Esophagus (tissue), 2 donors: Measurements from ENCODE around the gene SVIP. TPM values are rescaled to one million over a fixed set of nuclear protein-coding genes. Genes with fewer than 3 reads are reported as not detected.

ENCODE experiments used
- H3K27ac ChIP-seq, 2 donors: one replicate each; pipeline ENCODE4 v1.5.1; 2013; ENCODE audit warnings: low read depth in 2 of 2, mild to moderate bottlenecking in 2 of 2, inconsistent platforms in 1 of 2, low read length in 1 of 2, moderate library complexity in 1 of 2
- H3K27me3 ChIP-seq, 2 donors: one replicate each; pipeline ENCODE4 v1.6.1; 2013; ENCODE audit warnings: low read length in 2 of 2, control low read depth in 1 of 2, mild to moderate bottlenecking in 1 of 2; ENCODE audit not compliant: insufficient read depth in 2 of 2, control insufficient read depth in 1 of 2
- H3K36me3 ChIP-seq, 2 donors: one replicate each; pipeline ENCODE4 v1.6.1; 2013; ENCODE audit warnings: low read length in 1 of 2; ENCODE audit not compliant: control insufficient read depth in 2 of 2, insufficient read depth in 2 of 2
- H3K4me1 ChIP-seq, 2 donors: one replicate each; pipeline ENCODE4 v1.6.1; 2013; ENCODE audit warnings: low read length in 1 of 2; ENCODE audit not compliant: control insufficient read depth in 2 of 2, insufficient read depth in 2 of 2
- H3K4me3 ChIP-seq, 2 donors: one replicate each; pipeline ENCODE4 v1.5.1; 2013; ENCODE audit warnings: low read length in 2 of 2, mild to moderate bottlenecking in 2 of 2, low read depth in 1 of 2, moderate library complexity in 1 of 2
- H3K9me3 ChIP-seq, 2 donors: one replicate each; pipeline ENCODE4 v1.6.1; 2013; ENCODE audit warnings: mild to moderate bottlenecking in 2 of 2, low read depth in 1 of 2, low read length in 1 of 2, moderate library complexity in 1 of 2; ENCODE audit not compliant: control insufficient read depth in 2 of 2, insufficient read depth in 1 of 2
- WGBS, 2 donors: extraction: QIAGEN DNeasy Blood & Tissue Kit; methylation state at CpG; one replicate each; pipeline ENCODE4 v1.1.7; 2013; 5-methylcytosine and 5-hydroxymethylcytosine counted together
- polyA plus RNA-seq, 2 donors: library from polyadenylated mRNA; stranded (reverse); fragments of 200-250 nt; gene quantifications; one replicate each; pipeline ENCODE4 v1.2.3, GENCODE V29; 2013
- donor health status: healthy with polysubstance abuse.
- donor health status: Bipolar disorder and iron deficiency.

The SVIP gene
- polyA plus RNA-seq, 2 donors, result 9.2 to 10.3 TPM

DNA sequence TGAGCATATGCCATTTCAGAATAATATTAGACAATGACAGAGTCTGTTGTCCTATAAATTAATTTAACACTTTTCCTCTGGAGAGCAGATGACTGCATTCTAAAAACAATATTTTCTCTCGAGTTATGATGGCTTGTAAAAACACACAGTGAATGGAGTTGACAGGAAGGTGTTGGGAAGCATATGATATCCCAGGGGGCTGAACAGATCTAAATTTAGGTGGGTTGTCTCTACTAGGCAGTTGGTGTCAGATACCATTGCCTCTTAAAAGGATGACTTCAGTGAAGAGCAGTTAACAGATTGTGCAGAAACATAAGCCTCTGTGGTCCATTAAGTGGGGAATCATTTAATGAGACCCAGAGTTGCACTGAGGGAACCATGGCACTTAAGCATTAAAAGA is 30.7 kb downstream of the SVIP start:
- Histone ChIP-seq H3K4me3 (no peak overlapping the region), H3K27ac (no peak overlapping the region)
- WGBS, 2 donors, result 56 to 76% methylated on average over 1 of the region's 1 CpG

DNA sequence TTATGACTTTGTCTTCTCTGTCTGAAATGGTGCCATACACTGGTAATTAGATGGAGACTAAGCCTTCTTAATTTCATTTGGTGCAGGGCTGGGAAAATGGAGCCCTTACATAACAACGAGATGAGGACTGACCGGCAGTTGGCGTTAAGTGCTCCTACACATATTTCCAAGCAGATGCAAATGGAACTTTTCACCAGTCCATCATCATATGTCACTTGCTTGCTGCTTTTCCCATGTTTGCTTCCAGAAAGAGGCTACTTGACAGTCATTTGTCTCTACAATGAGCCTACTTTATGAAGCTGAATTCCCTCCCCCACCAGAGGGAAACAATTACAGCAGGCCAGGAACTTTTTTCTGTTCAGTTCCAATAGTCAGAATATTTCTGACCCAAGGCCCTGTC is 32.6 kb downstream of the SVIP start:
- Histone ChIP-seq H3K4me1 (no peaks in the 10 kb centered on the region), H3K27me3 (no peaks in the 10 kb centered on the region), H3K27ac (no peak overlapping the region), H3K4me3 (no peak overlapping the region), H3K9me3 (no peaks in the 10 kb centered on the region), H3K36me3 (no peaks in the 10 kb centered on the region)
- WGBS, 2 donors, result 88 to 93% methylated on average over 3 of the region's 3 CpGs

More for the DNA sequence above, 30.7 kb downstream of the SVIP start:
- Histone ChIP-seq H3K36me3 (no peaks in the 10 kb centered on the region), H3K9me3 (no peaks in the 10 kb centered on the region), H3K4me1 (no peaks in the 10 kb centered on the region), H3K27me3 (no peaks in the 10 kb centered on the region)

DNA sequence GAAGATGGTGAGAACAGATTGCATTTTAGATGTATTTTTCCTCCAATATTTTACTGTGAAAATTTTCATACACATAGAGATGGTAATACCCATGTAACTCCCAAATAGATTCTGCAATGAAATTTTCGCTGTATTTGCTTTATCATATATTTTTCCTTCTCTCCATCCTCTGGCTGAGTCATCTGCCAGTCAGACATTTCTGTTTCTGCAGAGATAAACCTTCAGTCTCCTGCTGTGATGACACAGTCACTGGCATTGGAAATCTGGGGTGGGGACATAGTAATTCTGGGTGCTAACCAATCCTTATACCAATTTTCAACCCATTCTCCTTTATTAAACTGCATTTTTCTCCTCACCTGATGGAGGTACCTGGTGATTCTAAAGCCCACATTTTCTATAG is 33.7 kb downstream of the SVIP start:
- WGBS, 2 donors, result 79 to 85% methylated on average over 1 of the region's 1 CpG
- no peak overlapping the region for H3K4me3 ChIP-seq
- no peaks in the 10 kb centered on the region for H3K36me3 ChIP-seq
- H3K4me1 ChIP-seq, result no peaks in the 10 kb centered on the region
- H3K27ac ChIP-seq, result no peak overlapping the region
- no peaks in the 10 kb centered on the region for H3K27me3 ChIP-seq
- H3K9me3 ChIP-seq, result no peaks in the 10 kb centered on the region

DNA sequence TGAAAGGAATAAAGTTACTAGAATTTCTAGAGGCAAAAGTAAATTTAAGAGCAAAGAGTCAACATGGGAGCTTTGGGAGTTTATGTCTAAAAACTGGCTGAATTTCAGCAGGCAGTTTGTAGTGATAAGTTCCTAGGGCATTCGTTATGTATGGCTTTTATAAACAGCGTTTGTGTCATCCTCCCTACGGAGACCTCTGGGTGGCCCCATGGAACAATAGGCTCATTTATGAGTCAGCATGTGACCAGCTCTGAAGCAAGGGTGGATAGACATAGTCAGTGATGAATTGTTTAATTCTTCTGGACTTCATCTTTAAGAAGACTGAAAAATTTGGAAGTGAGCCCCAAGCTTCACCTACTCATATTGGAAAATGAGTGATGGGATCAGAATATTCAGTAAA is 37.1 kb downstream of the SVIP start:
- Histone ChIP-seq H3K36me3 (no peaks in the 10 kb centered on the region), H3K9me3 (no peaks in the 10 kb centered on the region), H3K27me3 (no peaks in the 10 kb centered on the region), H3K4me1 (no peaks in the 10 kb centered on the region), H3K27ac (no peak overlapping the region), H3K4me3 (no peak overlapping the region)
- 14 to 20% methylated on average over 3 of the region's 3 CpGs for WGBS, 2 donors

DNA sequence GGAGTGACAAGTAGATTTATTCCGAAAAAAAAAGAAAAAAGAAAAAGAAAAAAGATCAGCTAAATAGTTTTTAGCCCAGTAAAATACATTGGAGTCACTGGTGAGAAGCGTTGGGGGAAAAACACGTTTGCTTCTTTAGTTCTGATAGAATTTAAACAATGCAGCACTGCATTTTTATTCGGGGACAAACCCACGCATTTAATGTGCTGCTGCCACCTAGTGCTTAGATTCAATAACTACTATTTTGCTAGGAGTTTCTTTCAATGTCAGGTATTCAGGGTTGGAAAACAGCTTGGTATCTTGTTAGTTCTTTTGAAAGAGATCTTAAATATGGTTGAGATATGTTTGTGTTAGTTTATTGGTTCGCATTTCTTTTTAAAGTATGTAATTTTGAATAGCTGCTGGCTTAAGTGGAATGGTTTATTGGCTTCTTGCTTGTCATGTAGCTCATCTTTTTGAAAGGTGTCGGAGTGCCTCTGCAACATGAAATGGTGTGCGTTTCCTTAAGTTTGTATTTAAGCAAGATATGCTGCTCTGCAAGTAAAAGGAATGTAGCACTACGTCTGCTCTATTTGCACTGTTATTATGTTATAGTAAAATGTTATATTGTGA is 41.9 kb downstream of the SVIP start:
- Histone ChIP-seq H3K9me3 (no peaks in the 10 kb centered on the region), H3K36me3 (no peaks in the 10 kb centered on the region)
- 24% methylated on average over 9 of the region's 9 CpGs for WGBS, 2 donors

DNA sequence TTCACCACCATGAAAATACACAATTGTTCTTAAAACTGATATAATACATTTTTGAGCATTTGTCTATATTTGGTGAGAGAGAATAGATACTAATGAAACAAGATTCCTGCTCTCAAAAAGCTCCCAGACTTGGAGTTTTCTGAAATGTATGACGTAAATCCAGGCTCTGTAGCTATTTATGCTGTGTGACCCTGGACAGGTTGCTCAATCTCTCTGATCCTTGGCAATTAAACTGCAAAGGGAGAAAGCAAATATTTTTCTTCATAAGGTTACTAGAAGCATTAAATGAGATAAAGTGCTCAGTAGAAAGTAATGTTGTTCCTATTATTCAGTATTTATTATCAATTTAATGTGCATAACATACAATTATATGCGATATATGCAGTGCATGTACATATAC is 42.5 kb downstream of the SVIP start:
- H3K4me3 ChIP-seq, result no peak overlapping the region
- H3K9me3 ChIP-seq, result no peaks in the 10 kb centered on the region
- no peak overlapping the region for H3K27ac ChIP-seq
- 70 to 78% methylated on average over 2 of the region's 2 CpGs for WGBS, 2 donors
- no peaks in the 10 kb centered on the region for H3K27me3 ChIP-seq
- H3K4me1 ChIP-seq, result no peaks in the 10 kb centered on the region
- no peaks in the 10 kb centered on the region for H3K36me3 ChIP-seq

More for the DNA sequence above, 41.9 kb downstream of the SVIP start:
- H3K27me3 ChIP-seq, result no peaks in the 10 kb centered on the region
- H3K27ac ChIP-seq, result no peak overlapping the region
- no peak overlapping the region for H3K4me3 ChIP-seq
- no peaks in the 10 kb centered on the region for H3K4me1 ChIP-seq

DNA sequence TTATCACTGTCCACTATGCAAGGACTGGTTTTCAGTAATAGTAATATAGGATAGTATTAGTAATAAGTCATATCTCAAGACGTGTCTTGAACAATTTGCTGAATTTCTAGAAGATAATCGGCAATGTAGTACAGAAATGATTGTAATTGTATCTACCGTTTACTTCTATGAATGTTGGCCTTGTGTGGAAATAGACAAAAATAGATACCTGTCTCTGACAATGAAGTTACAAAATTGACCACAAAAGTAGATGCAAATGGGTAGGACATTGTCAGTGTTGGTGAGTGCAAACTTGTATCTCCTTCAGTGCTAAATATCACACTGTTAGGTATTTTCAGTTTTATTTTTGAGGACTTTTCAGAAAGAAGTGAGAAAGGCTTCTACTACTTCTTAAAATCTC is 43.1 kb downstream of the SVIP start:
- no peaks in the 10 kb centered on the region for H3K27me3 ChIP-seq
- WGBS, 2 donors, result 85 to 89% methylated on average over 3 of the region's 3 CpGs
- no peaks in the 10 kb centered on the region for H3K36me3 ChIP-seq
- no peak overlapping the region for H3K4me3 ChIP-seq
- no peaks in the 10 kb centered on the region for H3K4me1 ChIP-seq
- no peak overlapping the region for H3K27ac ChIP-seq
- no peaks in the 10 kb centered on the region for H3K9me3 ChIP-seq

DNA sequence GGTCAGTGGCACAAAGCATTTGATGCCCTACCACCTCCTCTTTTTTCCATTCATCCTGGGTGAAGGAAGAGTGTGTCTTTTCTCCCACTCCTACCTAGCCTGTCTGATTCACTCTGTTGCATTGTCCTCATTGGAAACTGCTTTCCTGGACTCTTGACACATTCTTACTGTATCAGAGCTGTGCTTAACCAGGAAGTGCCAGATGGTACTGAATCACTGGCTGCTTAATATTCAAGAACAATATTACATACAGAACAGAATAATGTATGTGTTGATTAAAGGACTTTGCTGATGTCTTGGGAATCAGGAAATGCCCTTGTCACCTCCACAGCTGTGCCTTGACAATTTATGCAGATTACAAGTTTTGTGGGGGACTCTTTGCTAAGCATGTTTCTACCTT is 44.4 kb downstream of the SVIP start:
- Histone ChIP-seq H3K36me3 (no peaks in the 10 kb centered on the region), H3K27ac (no peak overlapping the region), H3K4me3 (no peak overlapping the region), H3K9me3 (no peaks in the 10 kb centered on the region), H3K4me1 (no peaks in the 10 kb centered on the region), H3K27me3 (no peaks in the 10 kb centered on the region)

DNA sequence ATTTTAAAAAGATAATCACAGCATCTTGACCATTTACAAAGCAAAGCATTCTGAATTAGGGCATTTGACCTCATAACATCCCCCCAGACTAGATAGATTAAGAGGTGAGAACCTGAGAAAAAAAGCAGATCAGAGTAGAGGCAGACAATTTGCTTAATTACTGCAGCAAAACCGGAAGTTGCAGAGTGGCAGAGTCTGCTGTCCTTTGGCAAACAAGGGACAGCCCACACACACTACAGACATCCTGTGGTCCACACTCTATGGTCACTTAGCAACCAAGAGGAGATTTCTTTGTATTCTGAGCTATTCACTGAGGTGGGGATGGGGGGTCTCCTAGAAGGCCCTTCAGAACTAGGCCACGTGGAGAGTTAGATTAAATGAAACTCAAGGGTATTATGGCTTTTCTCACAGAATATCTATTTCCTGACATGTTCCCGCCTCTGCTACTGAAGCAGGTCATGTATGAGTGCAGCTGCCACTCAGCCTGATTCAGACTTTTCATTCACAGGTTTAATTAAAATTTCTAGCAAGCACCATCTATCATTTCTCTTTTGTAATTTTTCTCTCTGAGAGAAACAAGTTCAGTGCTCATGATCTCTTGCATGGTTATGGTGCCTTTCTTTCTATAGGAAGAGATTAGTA is 48.5 kb downstream of the SVIP start:
- no peak overlapping the region for H3K27ac ChIP-seq
- no peaks in the 10 kb centered on the region for H3K4me1 ChIP-seq
- H3K36me3 ChIP-seq, result no peaks in the 10 kb centered on the region
- WGBS, 2 donors, result 46 to 49% methylated on average over 3 of the region's 3 CpGs
- no peak overlapping the region for H3K4me3 ChIP-seq
- no peaks in the 10 kb centered on the region for H3K27me3 ChIP-seq
- no peaks in the 10 kb centered on the region for H3K9me3 ChIP-seq

DNA sequence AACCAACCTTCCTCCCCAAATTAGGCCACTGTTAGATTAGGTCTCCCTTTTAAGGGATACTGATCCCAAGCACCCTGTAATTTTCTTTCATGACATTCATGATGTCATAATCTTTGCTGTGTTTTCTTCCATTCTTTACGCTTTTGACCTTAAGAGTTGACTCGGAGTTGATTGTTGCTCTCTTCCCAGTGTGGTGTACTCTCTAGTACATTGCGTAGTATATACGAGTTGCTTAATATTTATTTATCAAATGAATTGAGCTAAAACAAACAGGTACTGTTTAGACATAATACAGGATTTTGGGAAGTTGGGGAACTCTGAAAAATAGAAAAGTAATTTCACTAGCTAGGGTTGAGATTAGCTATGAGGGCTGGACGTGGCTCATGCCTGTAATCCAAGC is 49.8 kb downstream of the SVIP start:
- Histone ChIP-seq H3K27me3 (no peaks in the 10 kb centered on the region), H3K4me3 (no peak overlapping the region), H3K9me3 (no peaks in the 10 kb centered on the region), H3K36me3 (no peaks in the 10 kb centered on the region), H3K4me1 (no peaks in the 10 kb centered on the region), H3K27ac (no peak overlapping the region)
- WGBS, 2 donors, result 83 to 85% methylated on average over 5 of the region's 5 CpGs
